Inferior parietal cortex (tissue), 1 donor: ENCODE data around the gene ZNF576.
A peak's percentile ranks its signal among the peaks of the same experiment; 100 is the strongest.
"Not testable (repeated sequence)": the region's sequence is repeated elsewhere in the genome, so short reads cannot be mapped to it uniquely, and the experiment has no call there.

Source experiments
- DNase-seq: peaks from one replicate; pipeline ENCODE4 v3.0.0-alpha.2; 2016; ENCODE audit errors: extremely low spot score

ZNF576 gene

DNA sequence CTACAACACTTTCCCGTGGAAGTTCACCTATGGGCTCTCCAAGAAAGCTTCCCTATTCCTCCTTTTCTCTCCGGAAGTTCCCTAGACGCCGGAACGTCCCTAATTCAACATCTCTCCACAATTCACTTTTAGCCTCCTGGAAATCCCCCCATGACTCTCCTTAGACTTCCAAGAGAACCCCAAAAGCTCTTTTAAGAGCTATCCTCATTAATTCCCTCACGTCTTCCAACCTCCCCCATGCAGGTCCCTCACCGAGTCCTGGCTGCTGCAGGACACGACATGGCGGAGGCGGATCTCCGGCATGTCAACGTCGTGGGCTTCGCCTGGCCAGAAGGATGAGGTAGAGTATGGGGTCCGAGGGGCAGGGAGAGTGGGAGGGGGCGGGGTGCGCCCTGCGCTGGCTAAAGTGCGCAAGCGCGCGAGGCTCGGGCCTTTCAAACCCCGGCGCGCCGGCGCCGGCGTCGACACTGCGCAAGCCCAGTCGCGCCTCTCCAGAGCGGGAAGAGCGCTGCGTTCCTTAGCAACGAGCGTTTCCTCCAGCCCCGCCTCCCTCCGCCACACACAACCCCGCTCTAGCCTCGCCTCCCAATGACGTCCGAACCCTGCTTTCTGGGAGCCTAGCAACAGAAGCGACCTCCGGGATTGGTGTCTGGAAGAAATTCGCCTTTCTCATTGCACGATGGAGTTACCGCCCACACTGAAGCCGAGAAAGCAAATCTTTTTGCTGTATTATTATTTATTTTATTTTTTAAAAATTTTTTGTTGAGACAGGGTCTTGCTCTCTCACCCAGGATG lies 21.0 kb upstream of the ZNF576 start, which contains the start of the genes PINLYP and XRCC1:
Gene PINLYP, plus strand, starts transcription at position 646 of the 795 bp plus-strand sequence. CDS start 1,391 bp downstream, outside the sequence.
Gene XRCC1, minus strand, starts transcription at position 372 of the 795 bp plus-strand sequence. Its CDS starts 69 bp downstream, at position 303.
- DNase-seq: peak; percentile 97

DNA sequence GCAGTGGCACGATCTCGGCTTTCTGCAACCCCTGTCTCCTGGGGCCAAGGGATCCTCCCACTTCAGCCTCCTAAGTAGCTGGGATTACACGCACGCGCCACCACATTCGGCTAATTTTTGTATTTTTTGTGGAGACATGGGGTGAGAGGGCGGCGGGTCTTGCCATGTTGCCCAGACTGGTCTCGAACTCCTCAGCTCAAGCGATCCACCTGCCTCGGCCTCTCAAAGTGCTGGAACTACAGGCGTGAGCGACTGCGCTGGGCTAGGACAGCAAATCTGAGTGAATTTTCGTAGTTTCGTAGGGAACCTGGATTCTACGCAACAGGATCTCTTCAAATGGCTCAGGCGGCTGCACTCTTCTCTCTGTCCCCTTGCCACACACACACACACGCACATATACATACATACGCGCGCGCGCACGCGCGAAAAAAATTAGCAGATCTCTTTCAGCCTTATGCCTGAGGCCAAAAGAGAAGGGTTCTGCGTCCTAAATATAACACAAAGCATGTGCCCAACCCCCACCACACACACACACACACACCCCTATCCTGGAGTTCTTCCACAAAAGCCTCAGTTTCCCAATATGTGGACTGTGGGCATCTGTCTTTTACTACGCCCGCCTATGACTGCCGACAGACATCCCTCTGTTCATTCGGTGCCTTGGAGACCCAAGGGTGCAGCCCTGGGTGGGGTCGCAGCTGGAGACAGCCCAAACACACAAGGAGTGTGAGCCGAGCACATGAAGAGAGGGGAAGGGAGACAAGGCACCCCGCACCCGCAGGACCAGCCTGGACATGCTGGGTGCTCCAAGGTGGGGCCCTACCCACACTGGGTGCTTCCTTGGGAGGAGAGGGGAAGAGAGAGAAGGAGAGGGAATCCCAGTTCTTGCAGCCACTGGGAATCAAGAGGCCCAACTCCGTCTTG lies 20.2 kb upstream of the ZNF576 start:
- no peak for DNase-seq

DNA sequence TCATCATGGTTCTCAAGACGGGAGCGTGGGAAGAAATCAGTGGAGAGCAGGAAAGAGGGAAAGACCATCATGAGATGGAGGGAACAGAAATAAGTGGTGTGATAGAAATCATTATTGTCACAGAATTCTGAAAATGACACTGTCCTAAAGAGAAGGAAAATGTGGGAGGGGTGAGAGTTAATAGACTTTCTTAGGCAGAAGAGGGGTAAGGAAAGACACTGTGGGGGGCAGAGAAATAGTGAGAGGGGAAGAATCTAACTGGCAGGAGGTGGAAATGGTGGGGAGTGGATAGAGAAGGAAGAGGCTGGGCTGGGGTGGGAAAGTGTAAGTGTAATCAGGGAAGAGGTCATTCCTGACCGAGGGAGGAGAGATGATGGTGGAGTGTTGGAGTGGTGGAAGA lies 17.6 kb upstream of the ZNF576 start:
- DNase-seq: no peak

DNA sequence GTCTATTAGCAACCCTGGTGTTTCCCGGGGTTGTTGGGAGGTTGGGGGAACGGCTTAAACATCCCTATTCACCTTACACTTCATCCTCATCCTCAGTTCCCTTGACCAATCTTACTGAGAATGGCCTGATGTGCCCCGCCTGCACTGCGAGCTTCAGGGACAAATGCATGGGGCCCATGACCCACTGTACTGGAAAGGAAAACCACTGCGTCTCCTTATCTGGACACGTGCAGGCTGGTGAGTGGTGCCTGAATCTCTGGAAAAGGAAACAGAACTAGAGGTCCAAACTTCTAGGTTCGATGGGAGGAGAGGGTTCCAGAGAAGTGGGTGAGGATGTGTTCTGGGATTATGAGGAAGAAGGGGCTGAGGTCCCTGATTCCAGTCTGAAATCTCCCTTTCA lies 14.9 kb upstream of the ZNF576 start:
- DNase-seq: no peak

DNA sequence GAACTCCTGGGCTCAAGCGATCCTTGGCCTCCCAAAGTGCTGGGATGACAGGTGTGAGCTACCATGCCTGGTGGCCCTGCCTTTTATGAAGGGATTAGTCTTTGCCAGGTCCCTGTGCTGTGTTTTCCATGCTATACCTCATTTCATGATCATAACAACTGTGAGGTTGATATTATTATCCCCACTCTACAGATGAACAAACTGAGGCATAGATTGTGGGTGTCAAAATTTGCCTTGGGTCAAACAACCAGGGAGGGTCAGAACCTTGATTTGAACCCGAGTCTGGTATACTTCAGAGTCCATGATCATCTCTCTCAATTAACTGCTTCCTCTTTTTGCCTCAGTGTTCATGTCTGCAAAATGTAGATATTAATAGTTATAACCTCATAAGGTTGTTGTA lies 13.9 kb upstream of the ZNF576 start:
- DNase-seq: no peak

DNA sequence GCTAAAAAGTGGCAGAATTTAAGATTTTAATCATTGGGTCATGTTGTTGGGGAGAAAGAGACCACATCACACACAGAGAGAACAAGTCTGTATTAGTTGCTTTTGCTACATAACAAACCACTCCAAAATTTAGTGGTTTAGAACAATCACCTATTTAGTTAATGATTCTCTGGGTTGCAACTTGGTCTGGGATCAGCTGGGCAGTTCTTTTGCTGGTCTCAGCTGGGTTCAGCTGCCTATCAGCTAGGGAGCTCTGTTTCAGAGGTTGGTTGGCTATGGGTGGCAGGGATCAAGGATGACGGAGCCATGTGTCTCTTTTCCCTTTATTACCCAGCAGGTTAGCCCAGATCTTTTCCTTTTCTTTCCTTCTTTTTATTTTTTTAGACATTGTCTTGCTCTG lies 11.9 kb upstream of the ZNF576 start:
- no peak for DNase-seq

DNA sequence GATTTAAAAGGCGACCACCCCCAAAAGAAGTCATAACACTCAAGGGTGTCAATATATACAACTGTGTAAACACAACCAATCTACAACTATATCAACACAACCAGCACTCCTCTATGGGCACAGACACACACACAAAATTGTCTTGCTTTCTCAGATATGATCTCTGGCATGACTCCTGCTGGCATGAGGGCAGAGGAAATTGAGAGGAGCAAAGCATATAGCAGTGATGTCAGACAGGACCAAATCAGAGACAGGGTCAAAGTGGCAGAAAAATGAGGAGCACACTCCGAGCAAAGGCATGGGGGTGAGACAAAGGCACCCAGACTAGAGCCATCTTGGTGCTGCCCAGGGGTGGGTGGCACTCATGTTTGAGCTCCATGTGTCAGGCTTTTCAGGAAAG lies 10.0 kb upstream of the ZNF576 start:
- DNase-seq: no peak

DNA sequence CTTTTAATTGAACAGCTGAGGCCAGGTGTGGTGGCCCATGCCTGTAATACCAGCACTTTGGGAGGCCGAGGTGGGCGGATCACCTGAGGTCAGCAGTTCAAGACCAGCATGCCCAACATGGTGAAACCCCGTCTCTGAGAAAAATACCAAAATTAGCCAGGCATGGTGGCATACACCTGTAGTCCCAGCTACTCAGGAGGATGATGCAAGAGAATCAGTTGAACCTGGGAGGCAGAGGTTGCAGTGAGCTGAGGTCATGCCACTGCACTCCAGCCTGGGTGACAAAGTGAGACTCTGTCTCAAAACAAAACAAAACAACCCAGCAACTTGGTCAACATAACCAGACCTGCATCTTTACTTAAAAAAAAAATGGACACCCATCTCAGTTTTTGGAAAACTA lies 9.4 kb upstream of the ZNF576 start:
- DNase-seq: not testable (repeated sequence)

DNA sequence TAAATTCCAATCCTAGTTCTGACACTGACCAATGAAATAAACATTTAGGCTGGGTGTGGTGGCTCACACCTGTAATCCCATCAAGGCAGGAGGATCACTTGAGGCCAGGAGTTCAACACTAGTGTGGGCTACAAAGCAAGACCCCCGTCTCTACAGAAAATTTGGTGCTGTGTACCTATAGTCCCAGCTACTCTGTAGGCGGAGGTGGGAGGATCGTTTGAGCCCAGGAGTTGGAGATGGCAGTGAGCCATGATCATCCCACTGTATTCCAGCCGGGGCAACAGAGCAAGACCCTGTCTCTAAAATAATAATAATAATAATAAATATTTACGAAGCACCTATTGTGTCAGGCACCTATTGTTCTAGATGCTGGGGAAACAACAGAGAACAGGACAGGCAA lies 7.1 kb upstream of the ZNF576 start:
- DNase-seq: no peak

DNA sequence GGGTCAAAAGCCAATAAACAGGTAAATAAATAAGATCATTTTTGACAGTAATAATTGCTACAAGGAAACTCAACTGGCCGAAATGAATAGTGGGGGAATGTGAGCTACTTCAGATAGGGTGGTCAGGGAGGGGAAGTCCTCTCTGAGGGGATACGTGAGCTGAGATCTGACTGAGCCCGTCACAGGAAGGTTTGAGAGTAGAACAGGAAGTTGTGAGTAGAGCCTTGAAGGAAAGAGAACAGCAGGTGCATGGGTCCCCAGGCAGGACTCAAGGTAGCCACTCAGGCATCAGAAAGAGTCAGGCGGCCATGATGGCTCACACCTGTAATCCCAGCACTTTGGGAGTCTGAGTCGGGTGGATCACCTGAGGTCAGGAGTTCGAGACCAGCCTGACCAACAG lies 6.7 kb upstream of the ZNF576 start:
- no peak for DNase-seq

DNA sequence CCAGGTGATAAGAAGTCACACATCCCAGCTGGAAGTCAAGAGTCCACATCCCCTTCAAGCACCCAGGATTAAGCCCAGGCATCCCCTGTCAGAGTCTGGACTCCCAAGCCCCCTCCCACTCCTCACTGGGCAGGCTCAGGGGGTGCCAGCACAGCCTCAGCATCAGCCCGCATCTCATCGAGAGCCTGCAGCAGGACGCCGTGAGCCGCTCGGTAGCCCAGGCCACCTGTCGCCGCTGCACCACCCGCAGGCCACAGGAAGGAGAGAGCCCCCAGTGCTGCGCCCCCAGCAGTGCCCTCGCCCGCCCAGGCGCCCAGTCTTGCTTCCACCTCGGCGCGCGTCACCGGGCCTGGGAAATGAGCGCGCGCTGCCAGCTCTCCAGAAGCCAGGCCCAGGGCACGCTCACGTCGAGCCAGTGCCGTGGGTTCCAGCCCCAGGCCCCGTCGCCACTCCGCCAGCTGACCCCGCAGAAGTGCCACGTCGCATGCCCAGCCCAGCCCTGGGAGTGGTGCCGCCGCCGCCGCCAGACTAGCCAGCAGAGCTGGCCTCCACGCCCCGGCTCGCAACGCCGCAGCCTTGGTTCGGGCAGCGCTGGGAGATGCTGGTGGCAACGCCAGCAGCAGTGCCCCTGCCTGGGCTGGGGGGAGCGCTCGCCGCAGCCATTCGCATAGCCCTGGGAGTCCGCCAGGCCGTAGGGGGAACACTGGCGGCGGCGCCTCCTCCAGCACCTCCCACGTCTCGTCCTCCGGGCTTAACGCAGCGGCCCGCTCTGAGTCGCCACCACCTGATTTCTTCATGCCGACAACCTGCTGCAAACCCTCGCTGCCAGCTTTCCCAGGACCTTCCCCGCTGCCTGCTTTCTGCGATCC lies 4.3 kb upstream of the ZNF576 start:
- no peak for DNase-seq

DNA sequence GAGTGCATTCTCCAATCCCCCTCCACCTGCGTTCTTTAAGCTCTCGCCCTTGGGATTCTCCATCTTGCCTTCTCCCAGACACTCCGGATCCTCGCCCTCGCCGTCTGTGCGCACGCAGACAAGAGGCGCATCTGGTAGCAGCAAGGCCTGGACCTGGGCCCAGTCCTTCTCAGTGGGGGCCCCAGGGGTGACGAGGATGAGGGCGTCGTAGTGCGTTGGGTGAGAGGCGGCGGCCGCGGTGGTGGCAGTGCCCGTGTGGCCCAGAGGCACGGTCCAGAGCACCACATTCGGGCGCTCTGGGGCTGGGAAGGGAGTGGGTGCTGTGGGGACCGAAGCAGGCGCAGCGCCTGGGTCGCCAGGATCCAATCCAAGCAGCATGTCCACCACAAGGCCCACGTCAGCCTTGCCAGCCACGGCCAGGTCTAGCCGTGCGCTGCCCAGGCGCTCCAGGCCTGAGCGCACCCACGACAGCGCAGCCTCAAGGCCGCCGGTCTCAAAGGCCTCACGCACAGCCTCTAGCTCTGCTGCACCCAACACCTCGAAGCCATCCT lies 3.5 kb upstream of the ZNF576 start:
- no peak for DNase-seq

DNA sequence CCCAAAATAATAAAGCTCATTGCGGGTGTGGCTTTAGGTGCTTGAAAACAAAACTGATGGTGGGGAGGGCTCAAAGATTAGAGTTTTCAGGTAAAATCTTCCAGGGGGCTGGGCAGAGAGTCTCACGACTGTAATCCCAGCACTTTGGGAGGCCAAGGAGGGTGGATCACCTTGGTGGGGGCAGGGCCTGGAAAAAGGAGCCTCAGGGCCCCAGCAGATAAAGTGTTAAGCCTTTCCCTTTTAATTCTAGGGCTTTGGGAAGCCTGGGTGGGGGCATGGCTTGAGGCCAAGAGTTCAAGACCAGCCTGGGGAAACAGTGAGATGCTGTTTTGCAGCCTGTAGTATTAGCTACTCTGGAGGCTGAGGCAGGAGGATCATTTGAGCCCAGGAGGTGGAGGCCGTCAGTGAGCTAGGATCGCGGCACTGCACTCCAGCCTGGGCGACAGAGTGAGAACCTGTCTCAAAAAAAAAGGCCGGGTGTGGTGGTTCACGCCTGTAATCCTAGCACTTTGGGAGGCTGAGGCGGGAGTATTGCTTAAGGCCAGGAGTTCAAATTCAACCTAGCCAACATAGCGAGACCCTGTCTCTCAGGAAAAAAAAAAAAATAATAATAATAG lies 2.2 kb upstream of the ZNF576 start:
- DNase-seq: no peak

DNA sequence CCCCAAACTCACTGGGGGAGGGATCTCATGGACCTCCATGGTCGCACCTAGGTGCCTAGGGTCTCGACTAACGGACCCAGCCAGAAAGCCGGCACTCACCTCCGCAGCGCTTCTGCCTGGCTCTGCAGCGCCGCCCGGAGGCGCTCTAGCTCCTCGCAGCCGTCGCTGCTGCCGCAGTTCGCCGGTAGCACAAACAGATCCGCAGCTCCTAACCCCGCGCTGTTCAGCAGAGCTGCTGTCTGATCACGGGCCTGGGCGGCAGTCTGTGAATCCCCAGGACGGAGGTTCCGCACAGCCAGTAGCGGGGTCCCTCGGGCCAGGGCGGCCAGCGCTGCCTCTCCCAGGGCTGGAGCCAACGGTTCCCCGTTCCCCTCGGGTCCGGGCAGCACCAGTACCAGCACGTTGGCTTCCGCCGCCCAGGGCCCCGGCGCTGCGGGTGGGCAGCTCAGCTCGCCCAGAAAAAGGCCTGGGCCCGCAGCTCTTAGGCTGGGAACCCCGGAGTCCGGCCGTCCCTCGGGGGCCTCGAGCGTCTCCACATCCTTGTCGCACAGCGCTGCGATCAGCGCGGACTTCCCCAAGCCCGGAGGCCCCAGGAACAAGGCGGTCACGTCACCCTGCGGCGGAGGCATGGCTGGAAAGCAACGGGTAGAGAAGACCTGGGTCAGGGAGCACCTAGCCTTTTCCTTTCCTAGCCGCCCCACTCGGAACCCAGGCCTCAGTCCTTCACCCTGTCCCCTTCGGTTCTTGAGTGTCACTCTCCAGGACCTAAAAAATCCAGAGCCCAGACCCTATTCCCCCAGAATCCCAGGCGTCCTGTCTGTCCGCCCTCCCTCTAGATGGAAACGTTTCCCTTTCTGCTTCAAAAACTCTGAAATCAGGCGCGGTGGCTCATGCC lies 1.4 kb upstream of the ZNF576 start:
- no peak for DNase-seq

DNA sequence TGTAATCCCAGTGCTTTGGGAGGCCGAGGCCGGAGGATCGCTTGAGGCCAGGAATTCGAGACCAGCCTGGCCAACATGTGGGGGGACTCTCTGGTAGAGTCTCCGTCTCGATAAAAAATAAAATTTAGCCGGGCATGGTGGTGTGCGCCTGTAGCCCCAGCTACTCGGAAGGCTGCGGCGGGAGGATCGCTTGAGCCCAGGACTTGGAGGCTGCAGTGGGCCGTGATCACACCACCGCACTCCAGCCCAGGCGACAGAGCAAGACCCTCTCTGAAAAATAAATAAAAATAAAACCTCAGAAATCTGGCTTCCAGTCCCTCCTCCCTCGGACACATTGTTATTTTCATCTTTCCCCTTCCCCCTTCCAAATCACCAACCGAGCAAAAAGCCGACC lies 793 bp upstream of the ZNF576 start:
- DNase-seq: no peak

DNA sequence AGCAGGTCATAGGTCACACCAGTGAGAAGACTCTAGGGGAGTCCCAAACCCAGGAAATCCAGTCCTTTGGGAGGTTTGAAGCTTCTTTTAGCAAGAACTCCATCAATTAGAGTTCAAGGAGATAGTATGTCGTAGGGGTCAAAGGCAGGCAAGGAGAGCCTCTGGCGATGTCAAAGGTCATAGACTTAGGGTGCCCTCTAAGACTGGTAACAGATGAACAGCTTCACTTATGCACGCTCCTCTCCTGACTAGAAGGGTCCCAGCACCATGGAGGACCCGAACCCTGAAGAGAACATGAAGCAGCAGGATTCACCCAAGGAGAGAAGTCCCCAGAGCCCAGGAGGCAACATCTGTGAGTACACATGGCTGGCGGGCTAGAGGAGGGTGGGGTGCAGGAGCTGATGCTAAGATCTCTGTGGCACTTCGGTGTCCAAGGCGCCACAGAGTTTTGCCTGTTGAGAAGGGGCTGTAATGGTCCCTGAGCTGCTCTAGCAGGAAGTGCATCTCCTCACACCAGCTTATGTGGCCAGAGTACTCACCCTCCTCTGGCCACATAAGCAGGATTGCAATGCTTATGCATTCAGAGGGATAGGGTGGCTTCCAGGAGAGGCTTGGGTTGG lies 557 bp downstream of the ZNF576 start:
- DNase-seq: no peak

DNA sequence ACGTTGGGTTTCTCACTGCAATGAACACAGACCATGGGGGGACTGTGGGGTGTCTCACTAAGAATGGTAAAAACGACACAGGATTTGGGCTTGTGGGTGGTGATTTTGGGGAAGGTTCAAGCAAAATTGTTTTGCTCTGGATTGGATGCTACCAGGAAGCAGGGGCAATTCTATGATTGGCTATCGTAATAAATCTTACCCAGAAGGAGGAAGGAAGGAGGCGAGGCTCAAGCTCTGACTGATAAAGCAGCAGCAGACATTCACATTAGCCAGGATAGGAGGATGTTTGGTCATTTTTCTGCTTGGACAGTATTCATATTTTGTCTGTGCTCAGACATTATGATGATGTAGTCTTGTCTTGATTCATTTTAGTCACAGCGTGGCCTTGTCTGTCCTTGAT lies 1.5 kb downstream of the ZNF576 start:
- DNase-seq: no peak

DNA sequence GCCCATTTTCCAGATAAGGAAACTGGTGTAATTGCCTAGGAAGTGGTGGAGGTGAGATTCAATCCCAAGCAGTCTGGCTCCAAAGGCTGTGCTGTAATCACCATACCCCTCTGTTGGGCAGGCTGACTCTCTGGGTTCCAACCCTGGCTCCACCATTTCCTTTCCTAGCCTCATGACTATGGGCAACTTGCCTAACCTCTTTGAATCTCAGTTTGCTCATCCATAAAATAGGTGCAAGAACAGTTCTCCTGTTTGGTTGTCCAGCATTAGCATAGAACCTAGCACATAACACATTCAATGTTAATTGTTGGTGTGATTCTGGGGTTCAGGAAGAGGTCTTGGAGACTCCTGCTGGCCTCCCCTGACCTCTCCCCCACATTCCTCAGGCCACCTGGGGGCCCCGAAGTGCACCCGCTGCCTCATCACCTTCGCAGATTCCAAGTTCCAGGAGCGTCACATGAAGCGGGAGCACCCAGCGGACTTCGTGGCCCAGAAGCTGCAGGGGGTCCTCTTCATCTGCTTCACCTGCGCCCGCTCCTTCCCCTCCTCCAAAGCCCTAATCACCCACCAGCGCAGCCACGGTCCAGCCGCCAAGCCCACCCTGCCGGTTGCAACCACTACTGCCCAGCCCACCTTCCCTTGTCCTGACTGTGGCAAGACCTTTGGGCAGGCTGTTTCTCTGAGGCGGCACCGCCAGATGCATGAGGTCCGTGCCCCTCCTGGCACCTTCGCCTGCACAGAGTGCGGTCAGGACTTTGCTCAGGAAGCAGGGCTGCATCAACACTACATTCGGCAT lies 2.2 kb downstream of the ZNF576 start:
- no peak for DNase-seq
